Cardiac septum (tissue), 1 donor: ENCODE measurements around the gene NSUN3. TPM values are rescaled to one million over a fixed set of nuclear protein-coding genes. Genes with fewer than 3 reads are reported as not detected.

ENCODE experiments used
- DNase-seq: peaks from one replicate; pipeline ENCODE4 v3.0.0-alpha.2; 2020; ENCODE audit warnings: low spot score
- intact Hi-C: fragments of 100-400 bp; cut with DNase I; formaldehyde crosslinking; loops from one replicate; pipeline ENCODE4 v1.14.0; 2022
- total RNA-seq: library from RNA; stranded (reverse); fragmentation: NEBNext Ultra II Directional; extraction: Animal tissue kit (Norgen Biotek cat#: 25700); gene quantifications from one replicate; pipeline ENCODE4 v1.2.1, GENCODE V29; 2021
- donor health status: DM: no; HTN: no; CAD: no.

NSUN3 gene
- total RNA-seq, 1 donor from 2014 or later = 6.8 TPM

GRCh38 chr3:94110854-94111253, 48.0 kb downstream of the NSUN3 start:
- intact Hi-C loops = no loop called here
- no peak for DNase-seq

DNA sequence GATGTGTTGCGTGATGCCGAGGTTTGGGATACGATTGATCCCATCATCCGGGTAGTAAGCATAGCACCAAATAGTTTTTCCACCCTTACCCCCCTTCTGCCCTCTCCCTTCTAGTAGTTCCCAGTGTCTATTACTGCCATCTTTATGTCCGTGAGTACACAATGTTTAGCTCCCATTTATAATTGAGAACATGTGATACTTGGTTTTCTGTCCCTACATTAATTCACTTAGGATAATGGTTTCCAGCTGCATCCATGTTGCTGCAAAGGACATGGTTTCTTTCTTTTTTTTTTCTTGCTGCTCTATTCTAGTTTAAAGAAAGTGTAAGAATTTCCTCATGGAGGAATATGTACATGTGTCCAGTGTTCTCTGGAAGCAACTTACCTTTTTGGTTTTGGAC, 51.8 kb downstream of the NSUN3 start:
- no peak for DNase-seq
- intact Hi-C loops = no loop called here

DNA sequence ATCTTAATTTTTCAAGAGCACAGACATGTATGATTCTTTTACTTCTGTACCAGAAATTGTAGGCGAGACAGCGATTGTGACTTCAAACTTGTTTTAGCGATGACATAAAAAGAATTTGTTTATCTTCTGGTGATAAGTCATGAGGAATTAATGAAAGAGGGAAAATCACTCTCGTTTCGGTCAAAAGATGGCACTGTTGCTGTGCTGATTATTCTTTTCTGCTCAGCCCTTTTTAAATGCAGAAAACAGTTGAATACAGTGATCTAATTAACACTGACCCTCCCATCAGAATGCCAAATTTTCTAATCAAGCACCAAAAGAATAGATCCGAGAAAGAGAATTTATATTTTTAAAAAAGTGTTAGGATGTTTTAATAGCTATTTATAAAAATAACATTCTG, 52.6 kb downstream of the NSUN3 start:
- intact Hi-C loops = no loop called here
- DNase-seq = no peak

DNA sequence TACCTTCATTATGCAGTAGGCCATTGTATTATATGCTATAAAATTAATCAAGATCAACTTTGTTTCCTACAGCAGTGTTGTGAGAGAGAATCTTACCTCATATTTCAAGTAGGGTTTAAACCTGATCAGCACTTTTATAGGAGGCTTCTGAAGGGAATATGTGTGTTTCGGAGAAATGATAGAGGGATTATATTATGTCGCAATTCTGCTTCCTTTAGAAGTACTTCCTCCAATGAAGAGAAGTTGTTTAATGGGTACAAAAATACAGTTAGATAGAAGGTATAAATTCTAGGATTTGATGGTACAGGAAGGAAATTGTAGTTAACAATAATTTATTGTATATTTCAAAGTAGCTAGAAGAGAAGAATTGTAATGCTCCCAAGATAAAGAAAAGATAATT, 54.9 kb downstream of the NSUN3 start:
- DNase-seq = no peak
- intact Hi-C loops = no loop called here

DNA sequence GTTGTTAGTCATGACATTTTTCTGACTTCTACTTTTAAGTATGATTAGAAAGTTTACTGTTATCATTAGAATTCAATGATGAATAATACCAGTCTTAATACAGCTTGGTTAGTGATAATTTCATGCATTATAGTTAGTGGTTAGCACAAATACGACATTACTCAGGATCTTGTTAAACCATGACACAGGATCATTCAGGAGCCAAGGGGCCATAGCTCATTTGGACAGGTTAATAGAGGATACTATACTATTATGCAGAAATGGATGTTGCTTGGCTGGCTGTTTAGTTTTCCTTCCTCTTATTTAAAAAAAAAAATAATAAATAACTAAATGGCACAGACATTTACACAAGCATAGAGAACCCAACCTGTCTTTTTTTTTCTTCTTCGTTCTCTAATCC, 55.5 kb downstream of the NSUN3 start:
- intact Hi-C loops = no loop called here
- DNase-seq = no peak

- intact Hi-C loops = no loop called here
- no peak for DNase-seq
Observed at GRCh38 chr3:94121161-94121560, 58.3 kb downstream of the NSUN3 start.

- DNase-seq = no peak
- intact Hi-C loops = no loop called here
Observed at GRCh38 chr3:94127115-94127514, 64.3 kb downstream of the NSUN3 start.

DNA sequence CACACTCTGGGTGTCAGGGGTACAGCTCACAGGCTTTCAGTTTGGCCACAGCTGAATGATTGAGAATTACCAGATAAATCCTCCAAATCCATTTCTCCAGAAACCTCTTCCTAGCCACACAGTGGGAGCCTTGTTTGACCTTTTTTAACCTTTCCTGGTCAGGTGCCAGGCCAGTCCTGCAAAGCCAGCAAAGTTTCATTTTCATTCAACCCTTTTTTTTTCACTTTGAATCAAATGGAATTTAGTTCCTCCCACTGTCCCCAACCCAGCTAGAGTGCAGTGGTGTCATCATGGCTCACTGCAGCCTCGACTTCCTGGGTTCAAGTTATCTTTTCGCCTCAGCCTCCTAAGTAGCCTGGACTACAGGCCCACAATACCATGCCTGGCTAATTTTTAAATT, 67.8 kb downstream of the NSUN3 start:
- no peak for DNase-seq
- intact Hi-C loops = no loop called here

GRCh38 chr3:94132777-94133176, 69.9 kb downstream of the NSUN3 start:
- DNase-seq = no peak
- intact Hi-C loops = no loop called here

GRCh38 chr3:94136133-94136532, 73.3 kb downstream of the NSUN3 start:
- no peak for DNase-seq
- intact Hi-C loops = no loop called here

- intact Hi-C loops = no loop called here
- no peak for DNase-seq
Observed at GRCh38 chr3:94137377-94137776, 74.5 kb downstream of the NSUN3 start.

DNA sequence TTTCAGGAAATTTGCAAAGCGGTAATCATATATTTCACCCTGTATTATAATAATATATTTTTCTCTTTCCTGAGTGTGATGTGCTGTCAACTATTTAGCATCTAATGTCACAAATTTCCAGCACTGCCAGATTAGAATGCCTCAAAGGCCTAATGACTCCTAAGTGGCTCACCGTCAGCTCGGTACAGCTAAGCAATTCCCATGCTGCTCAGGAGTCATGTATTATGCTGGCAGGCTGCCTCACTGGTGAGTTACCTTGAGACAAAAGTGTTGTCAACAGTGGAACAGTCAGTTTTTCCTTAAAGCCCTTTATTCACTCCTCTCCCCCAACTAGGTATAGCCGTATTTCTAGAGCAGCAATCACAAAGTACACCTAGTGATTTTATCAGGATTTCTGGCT, 83.6 kb downstream of the NSUN3 start:
- intact Hi-C loops = no loop called here
- no peak for DNase-seq

GRCh38 chr3:94147012-94147411, 84.2 kb downstream of the NSUN3 start:
- intact Hi-C loops = no loop called here

GRCh38 chr3:94150113-94150512, 87.3 kb downstream of the NSUN3 start:
- intact Hi-C loops = no loop called here
- DNase-seq = no peak

More at GRCh38 chr3:94147012-94147411, 84.2 kb downstream of the NSUN3 start:
- DNase-seq = no peak

- no peak for DNase-seq
- intact Hi-C loops = no loop called here
Observed at GRCh38 chr3:94156626-94157025, 93.8 kb downstream of the NSUN3 start.

- no peak for DNase-seq
- intact Hi-C loops = no loop called here
Observed at GRCh38 chr3:94158512-94158911, 95.7 kb downstream of the NSUN3 start.

DNA sequence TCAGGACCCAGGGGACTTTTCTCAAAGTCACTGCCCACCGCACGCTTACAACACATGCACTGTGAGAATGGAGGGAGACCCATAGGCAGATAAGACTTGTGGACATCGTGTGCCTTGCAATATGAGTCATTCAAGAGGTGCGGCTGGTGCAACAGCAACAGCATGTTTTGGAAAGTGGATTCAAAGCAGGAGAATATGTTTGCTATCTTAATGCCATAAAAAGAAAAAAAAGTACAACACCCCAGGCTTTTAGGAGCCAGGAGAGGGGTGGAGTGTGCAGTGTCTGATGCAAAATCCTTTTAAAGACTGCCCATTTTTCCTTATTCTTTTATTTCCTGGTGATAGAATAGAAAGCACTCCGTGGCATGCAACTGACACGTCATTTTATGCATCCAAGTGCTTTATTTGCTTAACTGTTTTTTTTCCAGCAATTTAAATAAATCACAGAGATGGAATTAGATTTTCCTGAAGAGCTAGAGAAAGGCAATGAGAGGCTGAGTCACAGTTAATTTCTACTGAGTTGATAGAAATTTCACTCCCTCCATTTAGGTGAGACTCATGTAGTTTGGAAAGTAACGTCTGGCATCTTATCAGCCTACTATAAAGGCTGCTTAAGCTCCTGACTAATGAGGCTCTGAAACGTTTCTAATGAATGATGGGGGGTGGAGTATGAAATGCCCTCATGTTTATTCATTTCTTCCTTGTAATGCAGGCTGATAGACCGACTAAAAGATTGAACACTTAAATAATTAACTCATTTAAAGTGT, 96.4 kb downstream of the NSUN3 start:
- intact Hi-C loops = no loop called here
- DNase-seq = no peak

DNA sequence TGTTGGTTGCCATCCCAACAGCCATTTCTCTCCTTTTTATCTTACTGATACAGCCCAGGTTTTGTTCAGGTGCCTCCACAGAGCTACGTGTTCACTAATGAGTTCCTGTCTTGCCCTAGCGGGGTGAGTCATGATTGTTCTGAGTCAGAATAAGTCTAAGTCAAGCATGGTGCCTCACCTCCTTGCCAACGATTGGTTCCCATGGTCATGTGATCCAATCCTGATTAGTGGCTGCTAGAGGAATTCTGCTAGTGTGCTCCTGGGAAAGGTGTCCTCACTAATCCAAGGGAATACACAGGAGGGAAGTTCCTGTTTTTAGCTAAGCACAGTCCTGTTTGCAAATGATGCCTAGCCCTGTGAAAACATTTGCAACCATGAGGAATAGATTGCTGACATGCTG, 99.8 kb downstream of the NSUN3 start:
- intact Hi-C loops = no loop called here

DNA sequence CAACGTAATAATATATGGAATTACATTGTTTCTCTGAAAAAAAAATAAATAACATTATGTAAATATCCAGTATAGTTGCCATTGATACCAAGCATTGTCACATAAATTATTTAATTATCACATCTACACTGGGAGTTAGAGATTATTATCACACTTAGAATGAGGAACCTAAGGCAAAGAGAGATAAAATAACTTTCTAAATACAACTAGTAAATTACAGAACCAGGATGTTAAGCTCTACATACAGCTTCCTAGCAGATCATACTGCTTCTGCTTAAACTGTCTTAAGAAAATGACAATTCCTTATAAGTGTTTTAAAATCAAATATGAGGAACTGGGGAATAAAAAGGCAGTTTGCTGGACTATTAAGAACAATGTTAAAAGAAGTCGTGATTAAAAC, 104.5 kb downstream of the NSUN3 start:
- intact Hi-C loops = no loop called here
- DNase-seq = no peak

More for the DNA sequence above, 99.8 kb downstream of the NSUN3 start:
- no peak for DNase-seq

DNA sequence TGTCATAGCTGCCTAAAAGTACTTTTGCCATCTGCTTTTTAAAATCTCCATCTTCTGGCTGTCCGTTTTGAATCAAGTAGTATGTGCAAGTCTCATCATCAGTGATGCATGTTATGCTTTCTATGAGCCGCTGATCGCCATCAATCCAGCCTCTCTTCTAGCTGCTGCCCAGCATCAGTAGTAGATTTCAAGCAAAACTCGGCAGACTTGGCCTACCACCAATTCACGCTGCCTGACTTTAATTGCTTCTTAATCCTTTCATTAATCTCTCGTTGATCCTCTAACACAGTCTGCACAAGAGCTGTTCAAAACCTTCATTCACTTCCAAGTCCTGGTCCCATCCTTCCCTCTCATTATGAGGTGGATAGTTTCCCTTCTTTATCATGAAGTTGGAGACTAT, 104.9 kb downstream of the NSUN3 start:
- DNase-seq = no peak
- intact Hi-C loops = no loop called here

- intact Hi-C loops = no loop called here
- DNase-seq = no peak
Observed at GRCh38 chr3:94171954-94172353, 109.1 kb downstream of the NSUN3 start.
